ENCODE data around the gene CEP192.
"Not testable (repeated sequence)": the region's sequence is repeated elsewhere in the genome, so short reads cannot be mapped to it uniquely, and the experiment has no call there.

The CEP192 gene

GRCh38 chr18:12991821-12992179, 638 bp downstream of the CEP192 start:
- H3K27me3 ChIP-seq (ENCODE audit: insufficient read depth, low read length), result no peaks in the 10 kb centered on the region
- H3K4me3 ChIP-seq (ENCODE audit: low read length), result peak overlapping the region; percentile 99
- H3K4me1 ChIP-seq (ENCODE audit: insufficient read depth, low read length), result peaks cover 24% of the 10 kb centered on the region
- peaks cover 2% of the 10 kb centered on the region; the same call in 1 of the 2 replicates for H3K36me3 ChIP-seq (ENCODE audit: insufficient read depth, low read length)
- H3K27ac ChIP-seq (ENCODE audit: low read depth, low read length), result peak overlapping the region; percentile 91
- peak overlapping the region; percentile 94 for H3K9ac ChIP-seq (ENCODE audit: low read depth, low read length)
- 1% methylated on average over 7 of the region's 7 CpGs for WGBS
- no peaks in the 10 kb centered on the region for H3K9me3 ChIP-seq (ENCODE audit: insufficient read depth, low read depth, low read length)

- Histone ChIP-seq H3K4me3 (ENCODE audit: low read length) (peak overlapping the region; percentile 99; the same call in 1 of the 2 replicates), H3K4me1 (ENCODE audit: insufficient read depth, low read length) (peaks cover 24% of the 10 kb centered on the region), H3K9me3 (ENCODE audit: insufficient read depth, low read depth, low read length) (no peaks in the 10 kb centered on the region), H3K9ac (ENCODE audit: low read depth, low read length) (no peak overlapping the region), H3K36me3 (ENCODE audit: insufficient read depth, low read length) (no peaks in the 10 kb centered on the region), H3K27me3 (ENCODE audit: insufficient read depth, low read length) (no peaks in the 10 kb centered on the region), H3K27ac (ENCODE audit: low read depth, low read length) (no peak overlapping the region)
- 61% methylated on average over 2 of the region's 2 CpGs for WGBS
Observed at GRCh38 chr18:12993439-12993838, 2.3 kb downstream of the CEP192 start.

- Histone ChIP-seq H3K4me1 (ENCODE audit: insufficient read depth, low read length) (peaks cover 18% of the 10 kb centered on the region), H3K9ac (ENCODE audit: low read depth, low read length) (no peak overlapping the region), H3K27me3 (ENCODE audit: insufficient read depth, low read length) (no peaks in the 10 kb centered on the region), H3K27ac (ENCODE audit: low read depth, low read length) (no peak overlapping the region), H3K4me3 (ENCODE audit: low read length) (no peak overlapping the region), H3K36me3 (ENCODE audit: insufficient read depth, low read length) (peaks cover 5% of the 10 kb centered on the region), H3K9me3 (ENCODE audit: insufficient read depth, low read depth, low read length) (no peaks in the 10 kb centered on the region)
- 52% methylated on average over 2 of the region's 2 CpGs for WGBS
Observed at GRCh38 chr18:12995424-12995823, 4.3 kb downstream of the CEP192 start.

GRCh38 chr18:12995952-12996477, 4.9 kb downstream of the CEP192 start:
- peaks cover 18% of the 10 kb centered on the region for H3K4me1 ChIP-seq (ENCODE audit: insufficient read depth, low read length)
- no peak overlapping the region for H3K27ac ChIP-seq (ENCODE audit: low read depth, low read length)
- H3K36me3 ChIP-seq (ENCODE audit: insufficient read depth, low read length), result peaks cover 8% of the 10 kb centered on the region
- no peaks in the 10 kb centered on the region for H3K27me3 ChIP-seq (ENCODE audit: insufficient read depth, low read length)
- WGBS, result 89% methylated on average over 6 of the region's 6 CpGs
- H3K9me3 ChIP-seq (ENCODE audit: insufficient read depth, low read depth, low read length), result no peaks in the 10 kb centered on the region
- no peak overlapping the region for H3K9ac ChIP-seq (ENCODE audit: low read depth, low read length)
- H3K4me3 ChIP-seq (ENCODE audit: low read length), result no peak overlapping the region

- no peak overlapping the region for H3K9ac ChIP-seq (ENCODE audit: low read depth, low read length)
Observed at GRCh38 chr18:12996661-12997292, 5.6 kb downstream of the CEP192 start.

GRCh38 chr18:12997330-12997729, 6.2 kb downstream of the CEP192 start:
- H3K27ac ChIP-seq (ENCODE audit: low read depth, low read length); H3K9ac ChIP-seq (ENCODE audit: low read depth, low read length); H3K9me3 ChIP-seq (ENCODE audit: insufficient read depth, low read depth, low read length); H3K4me3 ChIP-seq (ENCODE audit: low read length); H3K27me3 ChIP-seq (ENCODE audit: insufficient read depth, low read length): not testable (repeated sequence)
- peaks cover 14% of the 10 kb centered on the region for H3K4me1 ChIP-seq (ENCODE audit: insufficient read depth, low read length)
- H3K36me3 ChIP-seq (ENCODE audit: insufficient read depth, low read length), result peaks cover 22% of the 10 kb centered on the region
- 79% methylated on average over 2 of the region's 2 CpGs for WGBS

More at GRCh38 chr18:12996661-12997292, 5.6 kb downstream of the CEP192 start:
- Histone ChIP-seq H3K36me3 (ENCODE audit: insufficient read depth, low read length) (peaks cover 16% of the 10 kb centered on the region), H3K9me3 (ENCODE audit: insufficient read depth, low read depth, low read length) (no peaks in the 10 kb centered on the region), H3K27me3 (ENCODE audit: insufficient read depth, low read length) (no peaks in the 10 kb centered on the region), H3K27ac (ENCODE audit: low read depth, low read length) (no peak overlapping the region), H3K4me1 (ENCODE audit: insufficient read depth, low read length) (peaks cover 18% of the 10 kb centered on the region), H3K4me3 (ENCODE audit: low read length) (no peak overlapping the region)
- 91% methylated on average over 10 of the region's 10 CpGs for WGBS

GRCh38 chr18:12998332-12999060, 7.3 kb downstream of the CEP192 start:
- Histone ChIP-seq H3K9ac (ENCODE audit: low read depth, low read length) (no peak overlapping the region), H3K27me3 (ENCODE audit: insufficient read depth, low read length) (no peaks in the 10 kb centered on the region), H3K4me1 (ENCODE audit: insufficient read depth, low read length) (peaks cover 3% of the 10 kb centered on the region), H3K4me3 (ENCODE audit: low read length) (no peak overlapping the region), H3K36me3 (ENCODE audit: insufficient read depth, low read length) (peaks cover 28% of the 10 kb centered on the region), H3K9me3 (ENCODE audit: insufficient read depth, low read depth, low read length) (no peaks in the 10 kb centered on the region), H3K27ac (ENCODE audit: low read depth, low read length) (no peak overlapping the region)
- WGBS, result 95% methylated on average over 5 of the region's 6 CpGs

- no peak overlapping the region for H3K9ac ChIP-seq (ENCODE audit: low read depth, low read length)
- no peak overlapping the region for H3K4me3 ChIP-seq (ENCODE audit: low read length)
- peaks cover 54% of the 10 kb centered on the region for H3K36me3 ChIP-seq (ENCODE audit: insufficient read depth, low read length)
- H3K27me3 ChIP-seq (ENCODE audit: insufficient read depth, low read length), result no peaks in the 10 kb centered on the region
- H3K27ac ChIP-seq (ENCODE audit: low read depth, low read length), result no peak overlapping the region
- 63% methylated on average over 7 of the region's 7 CpGs for WGBS
- no peaks in the 10 kb centered on the region for H3K9me3 ChIP-seq (ENCODE audit: insufficient read depth, low read depth, low read length)
- no peaks in the 10 kb centered on the region for H3K4me1 ChIP-seq (ENCODE audit: insufficient read depth, low read length)
Observed at GRCh38 chr18:13003466-13003896, 12.3 kb downstream of the CEP192 start.

- no peaks in the 10 kb centered on the region for H3K27me3 ChIP-seq (ENCODE audit: insufficient read depth, low read length)
- H3K9ac ChIP-seq (ENCODE audit: low read depth, low read length), result no peak overlapping the region
- WGBS, result 93% methylated on average over 8 of the region's 8 CpGs
- no peak overlapping the region for H3K4me3 ChIP-seq (ENCODE audit: low read length)
- no peaks in the 10 kb centered on the region for H3K9me3 ChIP-seq (ENCODE audit: insufficient read depth, low read depth, low read length)
- H3K27ac ChIP-seq (ENCODE audit: low read depth, low read length), result no peak overlapping the region
- no peaks in the 10 kb centered on the region for H3K4me1 ChIP-seq (ENCODE audit: insufficient read depth, low read length)
- peaks cover 63% of the 10 kb centered on the region for H3K36me3 ChIP-seq (ENCODE audit: insufficient read depth, low read length)
Observed at GRCh38 chr18:13004396-13004795, 13.2 kb downstream of the CEP192 start.

GRCh38 chr18:13005289-13005688, 14.1 kb downstream of the CEP192 start:
- H3K4me1 ChIP-seq (ENCODE audit: insufficient read depth, low read length), result no peaks in the 10 kb centered on the region
- no peak overlapping the region for H3K27ac ChIP-seq (ENCODE audit: low read depth, low read length)
- H3K9ac ChIP-seq (ENCODE audit: low read depth, low read length), result no peak overlapping the region
- no peaks in the 10 kb centered on the region for H3K27me3 ChIP-seq (ENCODE audit: insufficient read depth, low read length)
- peaks cover 68% of the 10 kb centered on the region for H3K36me3 ChIP-seq (ENCODE audit: insufficient read depth, low read length)
- 97% methylated on average over 1 of the region's 1 CpG for WGBS
- no peak overlapping the region for H3K4me3 ChIP-seq (ENCODE audit: low read length)
- no peaks in the 10 kb centered on the region for H3K9me3 ChIP-seq (ENCODE audit: insufficient read depth, low read depth, low read length)

GRCh38 chr18:13006531-13007247, 15.5 kb downstream of the CEP192 start:
- no peak overlapping the region for H3K9ac ChIP-seq (ENCODE audit: low read depth, low read length)
- peaks cover 67% of the 10 kb centered on the region for H3K36me3 ChIP-seq (ENCODE audit: insufficient read depth, low read length)
- H3K4me3 ChIP-seq (ENCODE audit: low read length), result no peak overlapping the region
- 92% methylated on average over 12 of the region's 12 CpGs for WGBS
- H3K9me3 ChIP-seq (ENCODE audit: insufficient read depth, low read depth, low read length), result no peaks in the 10 kb centered on the region
- no peaks in the 10 kb centered on the region for H3K27me3 ChIP-seq (ENCODE audit: insufficient read depth, low read length)
- no peaks in the 10 kb centered on the region for H3K4me1 ChIP-seq (ENCODE audit: insufficient read depth, low read length)
- no peak overlapping the region for H3K27ac ChIP-seq (ENCODE audit: low read depth, low read length)

Measured in HUES64 (cell line).